Endothelial cell of umbilical vein (primary cell): ENCODE results near the gene DIP2B.

Experiments
- EZH2 ChIP-seq: IDR thresholded peaks from 2 replicates; pipeline ENCODE4 v1.6.1; 2012; ENCODE audit warnings: borderline replicate concordance, low read depth, mild to moderate bottlenecking, moderate library complexity, low read length, inconsistent platforms; ENCODE audit not compliant: severe bottlenecking
- FOS ChIP-seq: IDR thresholded peaks from 2 replicates; pipeline ENCODE4 v1.6.1; 2011; ENCODE audit warnings: mild to moderate bottlenecking, low read length, moderate library complexity, borderline replicate concordance; ENCODE audit not compliant: insufficient read depth
- GATA2 ChIP-seq: IDR thresholded peaks from 2 replicates; pipeline ENCODE4 v1.7.0; 2011; ENCODE audit warnings: low read depth, mild to moderate bottlenecking, moderate library complexity, mixed read lengths, low read length; ENCODE audit not compliant: insufficient read length, insufficient read depth
- JUN ChIP-seq: IDR thresholded peaks from 2 replicates; pipeline ENCODE4 v1.6.1; 2011; ENCODE audit warnings: borderline replicate concordance, low read depth; ENCODE audit not compliant: insufficient read length, insufficient read depth
- MYC ChIP-seq: IDR thresholded peaks from one replicate; pipeline ENCODE4 v1.6.1; 2011; ENCODE audit warnings: mild to moderate bottlenecking, low read depth, low read length
- POLR2A ChIP-seq: IDR thresholded peaks from 2 replicates; pipeline ENCODE4 v1.6.1; 2012; ENCODE audit warnings: low read depth, mild to moderate bottlenecking, control low read depth, low read length
- POLR2AphosphoS5 ChIP-seq: IDR thresholded peaks from 2 replicates; pipeline ENCODE4 v1.6.1; 2012; ENCODE audit warnings: low read depth, mild to moderate bottlenecking, control low read depth, low read length, moderate library complexity; ENCODE audit not compliant: insufficient read depth
- TF ChIP-seq, protein P1 (sequence below), 2 donors: IDR thresholded peaks; 1 replicate in 1 of 2; 2 replicates in 1 of 2; pipeline ENCODE4 v1.5.1; 2011; ENCODE audit warnings: low read length in 2 of 2, mild to moderate bottlenecking in 2 of 2, moderate library complexity in 2 of 2, control low read depth in 1 of 2, inconsistent platforms in 1 of 2, low read depth in 1 of 2; ENCODE audit not compliant: insufficient read depth in 1 of 2; ENCODE audit errors: extremely low read depth in 1 of 2
- TF ChIP-seq, protein P2 (sequence below): IDR thresholded peaks from 2 replicates; pipeline ENCODE4 v1.6.1; 2011; ENCODE audit not compliant: insufficient read depth, insufficient read length

DNA sequence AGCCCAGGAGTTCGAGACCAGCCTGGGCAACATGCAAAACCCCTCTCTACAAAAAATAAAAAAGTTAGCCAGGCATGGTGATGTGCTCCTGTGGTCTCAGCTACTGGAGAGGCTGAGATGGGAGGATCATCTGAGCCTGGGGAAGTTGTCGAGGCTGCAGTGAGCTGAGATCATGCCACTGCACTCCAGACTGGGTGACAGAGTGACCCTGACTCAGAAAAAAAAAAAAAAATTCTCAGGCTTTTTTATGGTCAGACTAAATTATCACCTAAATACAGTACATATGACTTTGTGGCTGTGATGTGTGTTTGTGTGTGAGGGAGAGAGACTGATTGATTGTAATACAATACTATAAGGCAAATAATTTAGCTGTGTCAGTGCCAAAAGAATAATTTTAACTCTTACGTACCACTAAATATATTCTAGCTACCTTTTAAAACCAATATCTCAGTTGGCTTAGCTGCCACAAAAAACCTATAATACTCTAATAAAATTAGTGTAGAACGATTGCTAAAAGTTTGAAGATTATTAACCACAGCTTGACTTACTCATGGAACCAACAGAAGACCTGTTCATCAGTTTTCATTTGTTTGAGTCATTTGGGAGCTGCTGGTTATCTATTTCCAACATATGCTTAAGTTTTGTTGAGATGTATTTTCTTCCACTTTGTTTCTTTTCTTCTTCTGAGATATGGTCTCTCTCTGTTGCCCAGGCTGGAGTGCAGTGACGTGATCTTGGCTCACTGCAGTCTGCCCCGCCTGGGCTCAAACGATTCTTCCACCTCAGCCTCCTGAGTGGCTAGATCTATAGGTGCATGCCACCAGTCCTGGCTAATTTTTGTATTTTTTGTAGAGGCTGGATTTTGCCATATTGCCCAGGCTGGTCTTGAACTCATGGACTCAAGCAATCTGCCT is 58.0 kb downstream of the DIP2B start:
- TF ChIP-seq, protein P1, sequence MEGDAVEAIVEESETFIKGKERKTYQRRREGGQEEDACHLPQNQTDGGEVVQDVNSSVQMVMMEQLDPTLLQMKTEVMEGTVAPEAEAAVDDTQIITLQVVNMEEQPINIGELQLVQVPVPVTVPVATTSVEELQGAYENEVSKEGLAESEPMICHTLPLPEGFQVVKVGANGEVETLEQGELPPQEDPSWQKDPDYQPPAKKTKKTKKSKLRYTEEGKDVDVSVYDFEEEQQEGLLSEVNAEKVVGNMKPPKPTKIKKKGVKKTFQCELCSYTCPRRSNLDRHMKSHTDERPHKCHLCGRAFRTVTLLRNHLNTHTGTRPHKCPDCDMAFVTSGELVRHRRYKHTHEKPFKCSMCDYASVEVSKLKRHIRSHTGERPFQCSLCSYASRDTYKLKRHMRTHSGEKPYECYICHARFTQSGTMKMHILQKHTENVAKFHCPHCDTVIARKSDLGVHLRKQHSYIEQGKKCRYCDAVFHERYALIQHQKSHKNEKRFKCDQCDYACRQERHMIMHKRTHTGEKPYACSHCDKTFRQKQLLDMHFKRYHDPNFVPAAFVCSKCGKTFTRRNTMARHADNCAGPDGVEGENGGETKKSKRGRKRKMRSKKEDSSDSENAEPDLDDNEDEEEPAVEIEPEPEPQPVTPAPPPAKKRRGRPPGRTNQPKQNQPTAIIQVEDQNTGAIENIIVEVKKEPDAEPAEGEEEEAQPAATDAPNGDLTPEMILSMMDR (IDR thresholded peaks at IDR 0.05; ENCODE audit: extremely low read depth in 1 of 2, insufficient read depth in 1 of 2, low read depth in 1 of 2, low read length in 2 of 2) = no peak
- no peak for TF ChIP-seq EZH2
- TF ChIP-seq POLR2A = no peak
- no peak for TF ChIP-seq JUN
- TF ChIP-seq POLR2AphosphoS5 = no peak
- no peak for TF ChIP-seq FOS
- no peak for TF ChIP-seq MYC
- TF ChIP-seq, protein P2, sequence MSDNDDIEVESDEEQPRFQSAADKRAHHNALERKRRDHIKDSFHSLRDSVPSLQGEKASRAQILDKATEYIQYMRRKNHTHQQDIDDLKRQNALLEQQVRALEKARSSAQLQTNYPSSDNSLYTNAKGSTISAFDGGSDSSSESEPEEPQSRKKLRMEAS = no peak
- no peak for TF ChIP-seq GATA2
